Activated CD4-positive, alpha-beta T cell treated with anti-CD3 and anti-CD28 coated beads for 36 hours (primary cell): ENCODE results near the gene PDE6A. TPM values are rescaled to one million over a fixed set of nuclear protein-coding genes. Genes with fewer than 3 reads are reported as not detected.
A peak's percentile ranks its signal among the peaks of the same experiment; 100 is the strongest.

ENCODE experiments used
- ATAC-seq: fragments of 200-7000 bp; cut with Tn5 transposase; one replicate; pipeline ENCODE4 v1.10.0; 2021; ENCODE audit warnings: mild to moderate bottlenecking, moderate library complexity
- CTCF ChIA-PET: fragments of 350-600 bp; sonication (Branson Sonifier 250); formaldehyde crosslinking; loops from one replicate; lab custom pipeline; 2021; ENCODE audit warnings: antibody characterized with exemption; lab: Charles Lee
- POLR2A ChIA-PET: fragments of 350-600 bp; sonication (Branson Sonifier 250); formaldehyde crosslinking; loops from one replicate; lab custom pipeline; 2021; ENCODE audit warnings: antibody characterized with exemption, inconsistent platforms; lab: Charles Lee
- DNase-seq: peaks from one replicate; pipeline ENCODE4 v3.0.0-alpha.2; 2020
- H3K27ac Mint-ChIP-seq: one replicate; pipeline ENCODE4 v1.8.0; 2021; ENCODE audit warnings: mixed read lengths
- H3K27me3 Mint-ChIP-seq: one replicate; pipeline ENCODE4 v1.8.0; 2021; ENCODE audit warnings: mixed read lengths
- H3K36me3 Mint-ChIP-seq: one replicate; pipeline ENCODE4 v1.8.0; 2021; ENCODE audit warnings: low read depth, mixed read lengths
- H3K4me1 Mint-ChIP-seq: one replicate; pipeline ENCODE4 v1.8.0; 2021; ENCODE audit warnings: mixed read lengths
- H3K4me3 Mint-ChIP-seq: one replicate; pipeline ENCODE4 v1.8.0; 2021; ENCODE audit warnings: mild to moderate bottlenecking, moderate library complexity, mixed read lengths
- H3K9me3 Mint-ChIP-seq: one replicate; pipeline ENCODE4 v1.8.0; 2021; ENCODE audit warnings: low read depth, mixed read lengths
- intact Hi-C, 2 experiments: fragments of 100-400 bp; cut with DNase I in 1 of 2; cut with micrococcal nuclease in 1 of 2; formaldehyde crosslinking; loops; one replicate each; pipeline versions ENCODE4 v1.14.2 to v1.15.1; 2022 to 2024; cut with DNase I, micrococcal nuclease
- total RNA-seq, 2 experiments: library from RNA; stranded (reverse); gene quantifications; one replicate each; pipeline ENCODE4 v1.2.3, GENCODE V29; 2021

The PDE6A gene
- total RNA-seq, 2 experiments from 2014 or later: not detected

DNA sequence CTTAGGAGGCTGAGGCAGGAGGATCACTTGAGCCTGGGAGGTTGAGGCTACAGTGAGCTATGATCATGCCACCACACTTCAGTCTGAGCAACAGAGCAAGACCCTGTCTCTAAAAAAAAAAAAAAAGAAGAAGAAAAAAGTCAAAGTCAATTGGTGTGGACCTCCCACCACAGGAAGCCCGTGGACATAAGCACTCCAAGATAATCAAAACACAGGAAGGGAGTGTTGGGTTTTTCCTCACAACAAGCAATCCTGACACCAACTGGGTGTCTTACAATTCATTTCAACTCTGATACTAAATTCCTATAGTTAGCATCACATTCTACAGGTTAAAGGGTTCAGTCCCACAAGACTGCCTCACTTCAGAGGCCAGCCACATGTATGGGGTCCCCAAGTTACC is 70.7 kb downstream of the PDE6A start:
- Mint-ChIP-seq H3K9me3 (no peaks in the 10 kb centered on the region), H3K4me3 (no peak overlapping the region), H3K27me3 (no peaks in the 10 kb centered on the region), H3K4me1 (no peaks in the 10 kb centered on the region), H3K27ac (no peak overlapping the region), H3K36me3 (no peaks in the 10 kb centered on the region)
- DNase-seq: no peak
- intact Hi-C loops: loop anchor here in 1 of 2 experiments (10.0 kb wide), 1 partner anchor 421 kb away; no protein-coding TSS in a partner anchor
- ChIA-PET POLR2A (no interaction called here), CTCF (interaction anchor here (0.8 to 1.3 kb wide), 3 partner anchors 12 to 87 kb away, joined by 3 read pairs; partner anchors contain the start of gene SLC26A2)
- ATAC-seq: no peak

GRCh38 chr5:149872351-149873040 is 72.1 kb downstream of the PDE6A start:
- Mint-ChIP-seq H3K4me1 (no peaks in the 10 kb centered on the region), H3K4me3 (no peak overlapping the region), H3K27me3 (no peaks in the 10 kb centered on the region), H3K27ac (no peak overlapping the region), H3K36me3 (no peaks in the 10 kb centered on the region), H3K9me3 (no peaks in the 10 kb centered on the region)
- POLR2A ChIA-PET: no interaction called here
- CTCF ChIA-PET: interaction anchor here (0.7 to 1.3 kb wide), 5 partner anchors 10 to 118 kb away, joined by 3 to 5 read pairs (median 3); no protein-coding TSS in a partner anchor
- ATAC-seq: no peak
- no peak for DNase-seq
- intact Hi-C loops: loop anchor here in 1 of 2 experiments (10.0 kb wide), 1 partner anchor 422 kb away; no protein-coding TSS in a partner anchor

- ATAC-seq: no peak
- Mint-ChIP-seq H3K4me1 (no peaks in the 10 kb centered on the region), H3K4me3 (no peak overlapping the region), H3K9me3 (no peaks in the 10 kb centered on the region), H3K27ac (no peak overlapping the region), H3K36me3 (no peaks in the 10 kb centered on the region), H3K27me3 (no peaks in the 10 kb centered on the region)
- intact Hi-C loops: loop anchor here in 1 of 2 experiments (10.0 kb wide), 1 partner anchor 423 kb away; no protein-coding TSS in a partner anchor
- ChIA-PET CTCF (interaction anchor here (0.6 to 1.2 kb wide), 2 partner anchors 32 to 51 kb away, joined by 3 to 4 read pairs; no protein-coding TSS in a partner anchor), POLR2A (no interaction called here)
- no peak for DNase-seq
These were observed 73.1 kb downstream of the PDE6A start for GRCh38 chr5:149871471-149871870.

GRCh38 chr5:149870697-149871096 is 73.9 kb downstream of the PDE6A start:
- ChIA-PET CTCF (interaction anchor here (2.6 kb wide), 1 partner anchor 18 kb away, joined by 12 read pairs; no protein-coding TSS in a partner anchor), POLR2A (no interaction called here)
- Mint-ChIP-seq H3K36me3 (no peaks in the 10 kb centered on the region), H3K4me3 (no peak overlapping the region), H3K27me3 (no peaks in the 10 kb centered on the region), H3K9me3 (no peaks in the 10 kb centered on the region), H3K27ac (no peak overlapping the region), H3K4me1 (no peaks in the 10 kb centered on the region)
- intact Hi-C loops: loop anchor here in 1 of 2 experiments (10.0 kb wide), 1 partner anchor 424 kb away; no protein-coding TSS in a partner anchor
- ATAC-seq (no peak), DNase-seq (no peak)

DNA sequence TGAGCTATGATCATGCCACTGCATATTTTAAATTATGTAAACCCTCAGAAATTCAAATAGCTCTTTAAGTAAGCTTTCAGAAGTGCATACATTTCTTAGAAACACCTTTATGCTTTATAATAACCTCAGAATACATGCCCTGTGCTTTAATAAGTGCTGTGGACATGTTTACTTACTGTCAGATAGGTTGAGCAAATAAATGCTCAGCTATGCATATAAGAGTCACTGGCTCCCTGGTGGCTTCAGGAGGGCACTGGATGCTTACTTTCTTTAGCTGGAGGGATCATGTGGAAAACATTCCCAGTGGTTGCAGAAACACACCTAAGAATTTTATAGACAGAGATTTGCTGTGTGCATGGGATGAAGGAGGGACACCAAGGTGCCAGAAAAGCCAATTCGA is 74.4 kb downstream of the PDE6A start:
- Mint-ChIP-seq H3K27me3 (no peaks in the 10 kb centered on the region), H3K9me3 (no peaks in the 10 kb centered on the region), H3K4me1 (no peaks in the 10 kb centered on the region), H3K27ac (no peak overlapping the region), H3K36me3 (no peaks in the 10 kb centered on the region), H3K4me3 (no peak overlapping the region)
- intact Hi-C loops: loop anchor here in 1 of 2 experiments (10.0 kb wide), 1 partner anchor 425 kb away; no protein-coding TSS in a partner anchor
- no peak for DNase-seq
- ATAC-seq: no peak
- POLR2A ChIA-PET: no interaction called here
- CTCF ChIA-PET: interaction anchor here (2.6 kb wide), 1 partner anchor 17 kb away, joined by 12 read pairs; no protein-coding TSS in a partner anchor

DNA sequence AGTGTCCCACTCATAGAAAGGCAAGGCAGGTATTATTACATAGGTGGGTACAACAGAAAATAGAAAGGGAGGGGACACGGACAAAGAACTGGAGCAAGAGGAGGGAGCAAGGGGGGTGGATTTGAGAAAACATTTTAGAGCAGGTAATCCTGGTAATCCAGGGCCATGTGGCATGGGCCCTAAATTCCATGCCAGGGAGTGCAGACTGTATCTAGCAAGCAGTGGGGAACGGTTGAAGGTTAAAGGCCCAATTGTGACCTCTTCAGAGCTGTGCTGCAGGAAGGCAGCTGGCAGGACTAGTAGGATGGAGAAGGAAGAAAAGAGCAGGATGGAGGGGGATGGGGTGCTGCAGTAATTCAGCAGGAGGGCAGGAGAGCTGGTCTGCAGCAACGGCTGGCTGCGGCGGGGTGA is 75.2 kb downstream of the PDE6A start:
- ATAC-seq (no peak), DNase-seq (no peak)
- Mint-ChIP-seq H3K9me3 (no peaks in the 10 kb centered on the region), H3K4me1 (no peaks in the 10 kb centered on the region), H3K27me3 (no peaks in the 10 kb centered on the region), H3K27ac (no peak overlapping the region), H3K4me3 (no peak overlapping the region), H3K36me3 (no peaks in the 10 kb centered on the region)
- intact Hi-C loops: no loop called here
- POLR2A ChIA-PET: no interaction called here
- CTCF ChIA-PET: interaction anchor here (2.6 kb wide), 1 partner anchor 16 kb away, joined by 12 read pairs; no protein-coding TSS in a partner anchor

DNA sequence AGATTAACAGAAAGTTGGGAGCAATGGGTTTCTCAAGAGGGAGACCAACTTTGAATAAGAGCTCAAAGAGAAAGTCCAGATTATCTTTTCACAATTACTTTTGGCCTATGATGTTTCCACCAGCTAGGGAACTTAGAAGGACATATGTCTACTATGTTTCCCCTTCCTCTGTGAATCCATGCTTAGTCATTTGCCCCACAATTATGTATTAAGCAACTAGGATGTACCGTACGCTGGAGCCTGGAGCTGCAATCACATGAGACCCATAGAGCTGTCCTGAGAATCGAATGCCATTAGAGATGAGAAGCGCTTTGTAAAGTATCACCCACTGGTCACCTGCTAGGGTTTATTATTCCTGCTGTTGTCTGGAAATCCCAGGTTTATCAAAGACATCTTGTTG is 78.8 kb downstream of the PDE6A start:
- Mint-ChIP-seq H3K4me3 (no peak overlapping the region), H3K27ac (no peak overlapping the region), H3K4me1 (peaks cover 5% of the 10 kb centered on the region), H3K36me3 (no peaks in the 10 kb centered on the region), H3K9me3 (no peaks in the 10 kb centered on the region), H3K27me3 (no peaks in the 10 kb centered on the region)
- POLR2A ChIA-PET: no interaction called here
- no peak for ATAC-seq
- DNase-seq: no peak
- intact Hi-C loops: no loop called here
- CTCF ChIA-PET: interaction anchor here (0.6 to 1.3 kb wide), 4 partner anchors 13 to 1015 kb away, joined by 3 to 6 read pairs (median 4); no protein-coding TSS in a partner anchor

- peaks cover 6% of the 10 kb centered on the region for H3K4me1 Mint-ChIP-seq
- no peak overlapping the region for H3K4me3 Mint-ChIP-seq
- no peaks in the 10 kb centered on the region for H3K9me3 Mint-ChIP-seq
- no peaks in the 10 kb centered on the region for H3K27me3 Mint-ChIP-seq
- H3K27ac Mint-ChIP-seq: no peak overlapping the region
- ChIA-PET POLR2A (interaction anchor here (0.6 kb wide), 2 partner anchors 22 to 774 kb away, joined by 3 read pairs; no protein-coding TSS in a partner anchor), CTCF (interaction anchor here (0.7 kb wide), 1 partner anchor 198 kb away, joined by 3 read pairs; no protein-coding TSS in a partner anchor)
- no peak for DNase-seq
- no peaks in the 10 kb centered on the region for H3K36me3 Mint-ChIP-seq
- no peak for ATAC-seq
- intact Hi-C loops: no loop called here
These were observed 80.8 kb downstream of the PDE6A start for GRCh38 chr5:149863830-149864229.

GRCh38 chr5:149863176-149863575 is 81.4 kb downstream of the PDE6A start:
- H3K36me3 Mint-ChIP-seq: no peaks in the 10 kb centered on the region
- no peaks in the 10 kb centered on the region for H3K27me3 Mint-ChIP-seq
- ATAC-seq (no peak), DNase-seq (no peak)
- H3K9me3 Mint-ChIP-seq: no peaks in the 10 kb centered on the region
- ChIA-PET POLR2A (interaction anchor here (0.6 kb wide), 1 partner anchor 775 kb away, joined by 3 read pairs; no protein-coding TSS in a partner anchor), CTCF (interaction anchor here (2.1 kb wide), 1 partner anchor 10 kb away, joined by 5 read pairs; no protein-coding TSS in a partner anchor)
- intact Hi-C loops: no loop called here
- H3K27ac Mint-ChIP-seq: no peak overlapping the region
- H3K4me3 Mint-ChIP-seq: no peak overlapping the region
- peaks cover 6% of the 10 kb centered on the region for H3K4me1 Mint-ChIP-seq

- H3K27ac Mint-ChIP-seq: no peak overlapping the region
- no peak overlapping the region for H3K4me3 Mint-ChIP-seq
- H3K27me3 Mint-ChIP-seq: no peaks in the 10 kb centered on the region
- peaks cover 6% of the 10 kb centered on the region for H3K4me1 Mint-ChIP-seq
- intact Hi-C loops: no loop called here
- H3K36me3 Mint-ChIP-seq: no peaks in the 10 kb centered on the region
- H3K9me3 Mint-ChIP-seq: no peaks in the 10 kb centered on the region
- DNase-seq (peak; percentile 39), ATAC-seq (peak; percentile 60)
- POLR2A ChIA-PET: no interaction called here
- CTCF ChIA-PET: interaction anchor here (0.6 to 2.7 kb wide), 9 partner anchors 8 to 298 kb away, joined by 3 to 17 read pairs (median 4); no protein-coding TSS in a partner anchor
These were observed 83.7 kb downstream of the PDE6A start for GRCh38 chr5:149860801-149861322.

GRCh38 chr5:149859746-149860145 is 84.8 kb downstream of the PDE6A start:
- H3K36me3 Mint-ChIP-seq: no peaks in the 10 kb centered on the region
- ChIA-PET CTCF (interaction anchor here (0.5 to 0.9 kb wide), 2 partner anchors 9 to 306 kb away, joined by 3 read pairs; no protein-coding TSS in a partner anchor), POLR2A (no interaction called here)
- intact Hi-C loops: no loop called here
- H3K4me1 Mint-ChIP-seq: peaks cover 6% of the 10 kb centered on the region
- DNase-seq (no peak), ATAC-seq (no peak)
- H3K27ac Mint-ChIP-seq: no peak overlapping the region
- no peaks in the 10 kb centered on the region for H3K27me3 Mint-ChIP-seq
- no peaks in the 10 kb centered on the region for H3K9me3 Mint-ChIP-seq
- no peak overlapping the region for H3K4me3 Mint-ChIP-seq
